GM19025 (cell line): Measurements from ENCODE around the gene PARD3B.

Experiments
- ATAC-seq: cut with Tn5 transposase; IDR thresholded peaks from one replicate; pipeline ENCODE4 v1.9.1; 2021; ENCODE audit warnings: mild to moderate bottlenecking, low read depth, moderate library complexity; ENCODE audit not compliant: unreplicated experiment

PARD3B gene

DNA sequence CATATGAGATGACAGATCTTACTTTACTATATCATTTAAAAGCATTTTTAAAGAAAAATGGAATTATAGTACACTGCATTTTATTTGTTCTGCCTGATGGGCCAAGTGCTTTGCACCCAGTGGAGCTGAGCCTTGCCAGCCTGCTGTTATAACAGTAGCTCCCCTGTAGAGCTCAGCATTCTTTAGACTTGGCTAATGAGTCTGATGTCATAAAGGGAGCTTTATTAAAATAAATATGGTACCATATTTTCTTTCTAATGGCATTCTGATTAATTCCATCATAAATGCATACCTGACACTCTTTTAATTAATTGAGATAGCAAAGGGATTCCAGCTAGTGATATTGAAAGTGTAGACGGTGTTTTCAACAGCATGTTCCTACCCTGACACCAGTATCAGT lies 40.7 kb downstream of the PARD3B start:
- no peak for ATAC-seq

GRCh38 chr2:204586444-204587180 lies 41.3 kb downstream of the PARD3B start:
- ATAC-seq: no peak

DNA sequence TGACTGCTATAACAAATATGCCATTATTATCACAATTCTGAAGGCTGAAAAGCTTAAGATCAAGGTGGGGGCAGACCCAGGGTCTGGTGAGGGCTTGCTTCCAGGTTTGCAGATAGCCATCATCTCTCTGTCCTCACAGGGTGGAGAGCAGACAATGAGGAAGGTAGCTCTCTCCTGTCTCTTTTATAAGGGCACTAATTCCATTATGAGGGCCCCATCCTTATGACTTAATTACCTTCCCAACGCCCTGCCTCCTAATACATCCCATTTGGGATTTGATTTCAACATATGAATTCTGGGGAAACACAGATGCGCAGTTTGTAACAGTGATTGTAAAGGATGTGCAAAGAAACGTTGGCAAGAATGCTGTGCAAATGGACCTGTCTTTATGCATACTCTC lies 44.8 kb downstream of the PARD3B start:
- ATAC-seq: no peak

DNA sequence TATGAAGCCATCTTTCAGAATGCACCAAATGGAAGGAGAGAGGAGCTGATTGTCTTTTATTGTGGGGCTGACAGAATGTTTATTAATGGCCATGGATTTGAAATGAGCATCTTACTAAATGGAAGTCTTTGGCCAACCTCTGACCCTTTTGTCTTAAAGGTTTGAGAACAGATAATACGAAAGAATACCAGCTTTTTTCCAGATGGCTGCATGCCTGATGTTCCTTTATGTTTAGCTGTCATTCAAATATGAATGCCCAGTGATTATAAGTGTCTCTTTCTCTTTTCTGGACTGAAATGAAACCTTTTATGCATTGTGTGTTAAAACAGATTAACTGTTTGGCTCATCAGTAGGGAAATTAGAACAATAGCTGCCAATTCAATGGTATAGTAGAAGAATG lies 46.0 kb downstream of the PARD3B start:
- no peak for ATAC-seq

- no peak for ATAC-seq
These were observed 58.8 kb downstream of the PARD3B start for GRCh38 chr2:204604061-204604460.

GRCh38 chr2:204608237-204608939 lies 63.1 kb downstream of the PARD3B start:
- ATAC-seq: no peak

DNA sequence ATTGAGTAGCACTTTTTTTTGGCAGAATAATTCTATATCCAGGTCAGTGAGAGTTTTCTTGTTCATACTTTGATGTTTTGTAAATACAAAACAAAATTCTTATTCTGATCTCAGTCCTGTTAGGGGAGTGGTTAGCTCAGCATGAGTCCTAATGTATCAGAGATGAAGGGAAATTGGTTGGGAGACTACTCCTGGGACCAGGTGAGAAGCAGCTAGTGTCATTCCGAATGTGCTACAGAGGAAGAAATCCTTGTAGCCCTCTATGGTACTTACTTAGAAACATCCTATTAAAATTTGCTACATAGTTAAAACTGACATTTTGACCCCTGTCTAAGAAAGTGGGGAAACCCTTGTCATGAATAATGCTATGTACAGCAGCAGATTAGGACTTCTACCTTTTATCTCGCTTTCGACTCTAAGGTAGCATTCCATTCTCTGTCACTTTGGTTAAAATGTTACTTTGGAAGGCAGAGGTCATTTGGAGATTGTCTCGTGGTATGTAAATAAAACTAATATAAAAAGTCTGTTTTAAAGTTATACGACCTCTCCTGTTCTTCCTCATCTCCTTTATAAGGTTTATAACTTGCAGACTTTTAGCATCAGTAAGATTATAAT lies 65.8 kb downstream of the PARD3B start:
- ATAC-seq: no peak

DNA sequence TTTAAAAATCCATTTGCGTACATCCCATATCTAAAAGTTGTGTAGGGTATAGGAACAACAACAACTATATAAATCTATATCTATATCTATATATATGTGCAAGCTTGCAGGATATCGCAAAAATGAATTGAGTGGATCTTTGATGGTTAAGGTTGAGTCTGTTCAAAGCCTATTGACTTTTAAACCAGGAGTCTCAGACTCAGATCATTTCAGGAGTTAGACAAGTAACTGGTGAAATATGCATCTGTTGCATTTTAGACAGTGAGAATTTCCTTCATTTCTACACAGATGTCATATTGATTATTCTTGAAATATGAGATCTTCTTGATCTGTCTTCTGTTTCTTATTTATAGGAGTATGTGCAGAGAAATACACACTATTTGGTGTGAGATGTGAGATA lies 66.5 kb downstream of the PARD3B start:
- no peak for ATAC-seq

DNA sequence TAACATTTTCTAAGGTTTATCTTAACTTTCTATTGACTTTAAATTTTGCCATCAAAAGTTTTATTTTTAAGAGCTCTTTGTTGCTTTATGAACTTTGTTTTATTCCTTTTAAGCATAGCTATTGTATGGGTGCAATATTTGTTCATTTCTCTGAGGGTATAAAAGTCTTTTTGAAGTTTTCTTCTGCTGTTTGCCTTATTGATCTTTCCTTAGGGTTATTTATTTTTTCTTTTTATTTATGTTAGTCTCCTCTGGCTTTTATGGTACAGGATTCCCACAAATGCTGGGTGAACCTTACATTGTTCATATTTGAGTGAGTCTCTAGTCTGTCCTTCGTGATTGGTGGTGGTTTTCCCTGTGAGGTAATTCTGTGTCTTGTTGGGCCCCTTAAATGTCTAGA lies 68.4 kb downstream of the PARD3B start:
- no peak for ATAC-seq

DNA sequence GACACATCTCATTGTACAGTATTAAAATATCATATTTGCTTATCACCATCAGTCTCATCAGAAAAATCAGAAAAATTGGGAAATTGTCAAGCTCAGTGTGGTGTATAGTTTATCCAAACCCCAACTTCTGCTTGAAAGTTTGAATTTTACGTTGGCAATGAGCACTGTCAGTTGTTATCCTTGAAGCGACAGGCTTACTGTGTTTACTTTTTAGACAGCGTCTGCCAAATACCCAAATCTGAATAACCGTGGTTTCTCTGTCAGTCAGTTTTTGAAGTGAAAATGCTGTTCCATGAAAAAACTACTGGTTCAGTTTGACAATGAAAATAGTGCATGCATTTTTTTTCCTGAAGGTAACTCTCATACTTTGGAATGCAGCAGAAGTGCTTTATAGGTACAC lies 70.2 kb downstream of the PARD3B start:
- no peak for ATAC-seq

DNA sequence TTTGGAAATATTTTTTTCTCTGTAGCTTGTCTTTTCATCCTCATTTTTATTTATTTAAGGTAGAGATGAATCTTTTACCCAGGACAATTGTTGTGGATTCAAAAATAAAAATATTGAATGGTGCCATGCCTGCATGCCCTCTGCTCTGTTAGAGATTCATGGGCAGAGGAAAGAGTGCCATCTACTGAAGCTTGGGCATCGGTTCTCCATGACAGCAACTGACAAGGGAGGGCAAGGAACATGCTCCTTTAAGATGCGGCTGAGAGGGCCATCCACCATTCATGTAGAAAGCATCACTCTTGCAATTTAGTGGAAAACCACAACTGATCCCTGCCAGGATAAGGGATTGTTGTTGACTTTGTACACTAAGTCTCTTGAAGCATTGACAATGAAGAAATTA lies 79.9 kb downstream of the PARD3B start:
- ATAC-seq: no peak

- no peak for ATAC-seq
These were observed 83.8 kb downstream of the PARD3B start for GRCh38 chr2:204628926-204629712.

- no peak for ATAC-seq
These were observed 87.1 kb downstream of the PARD3B start for GRCh38 chr2:204632410-204632809.

- no peak for ATAC-seq
These were observed 89.3 kb downstream of the PARD3B start for GRCh38 chr2:204634564-204634963.

GRCh38 chr2:204635478-204635877 lies 90.2 kb downstream of the PARD3B start:
- no peak for ATAC-seq

- no peak for ATAC-seq
These were observed 93.4 kb downstream of the PARD3B start for GRCh38 chr2:204638471-204639194.

GRCh38 chr2:204643326-204643725 lies 98.1 kb downstream of the PARD3B start:
- no peak for ATAC-seq

GRCh38 chr2:204645018-204645773 lies 99.9 kb downstream of the PARD3B start:
- ATAC-seq: no peak

- no peak for ATAC-seq
These were observed 102.4 kb downstream of the PARD3B start for GRCh38 chr2:204647626-204648025.

- ATAC-seq: no peak
These were observed 105.3 kb downstream of the PARD3B start for GRCh38 chr2:204650611-204651010.
